Measurements from ENCODE around the gene SELP.

Gene SELP

GRCh38 chr1:169576241-169576934, 53.5 kb downstream of the SELP start:
- DNase-seq (ENCODE audit: low read depth in 2 of 2) = no peak

- no peak for DNase-seq (ENCODE audit: low read depth in 2 of 2)
Observed at GRCh38 chr1:169574336-169574735, 55.6 kb downstream of the SELP start.

GRCh38 chr1:169572187-169572586, 57.7 kb downstream of the SELP start:
- no peak for DNase-seq (ENCODE audit: low read depth in 2 of 2)

DNA sequence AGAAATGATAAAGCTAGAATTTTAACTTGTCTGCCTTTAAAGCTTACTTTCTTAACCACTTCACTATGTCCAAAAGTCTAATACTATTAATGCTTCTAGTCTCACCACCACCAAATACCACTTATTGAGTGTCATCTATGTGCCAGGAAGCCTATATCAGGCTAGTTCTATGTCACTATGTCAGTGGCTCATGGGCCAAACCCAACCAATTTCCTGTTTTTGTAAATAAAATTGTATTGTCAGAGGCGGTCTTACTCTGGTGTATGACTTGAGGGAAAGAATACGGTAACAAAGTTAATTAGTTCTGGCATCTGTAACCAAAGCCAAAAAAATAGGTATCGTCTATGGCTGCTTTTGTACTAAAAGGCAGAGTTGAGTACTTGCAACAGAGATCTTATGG, 58.5 kb downstream of the SELP start:
- DNase-seq (ENCODE audit: low read depth in 2 of 2) = no peak

GRCh38 chr1:169570172-169570574, 59.8 kb downstream of the SELP start:
- DNase-seq (ENCODE audit: low read depth in 2 of 2) = no peak

GRCh38 chr1:169568497-169568896, 61.4 kb downstream of the SELP start:
- DNase-seq (ENCODE audit: low read depth in 2 of 2) = no peak

- no peak for DNase-seq (ENCODE audit: low read depth in 2 of 2)
Observed at GRCh38 chr1:169565335-169566271, 64.3 kb downstream of the SELP start.

- DNase-seq (ENCODE audit: low read depth in 2 of 2) = no peak
Observed at GRCh38 chr1:169563650-169564049, 66.3 kb downstream of the SELP start.

DNA sequence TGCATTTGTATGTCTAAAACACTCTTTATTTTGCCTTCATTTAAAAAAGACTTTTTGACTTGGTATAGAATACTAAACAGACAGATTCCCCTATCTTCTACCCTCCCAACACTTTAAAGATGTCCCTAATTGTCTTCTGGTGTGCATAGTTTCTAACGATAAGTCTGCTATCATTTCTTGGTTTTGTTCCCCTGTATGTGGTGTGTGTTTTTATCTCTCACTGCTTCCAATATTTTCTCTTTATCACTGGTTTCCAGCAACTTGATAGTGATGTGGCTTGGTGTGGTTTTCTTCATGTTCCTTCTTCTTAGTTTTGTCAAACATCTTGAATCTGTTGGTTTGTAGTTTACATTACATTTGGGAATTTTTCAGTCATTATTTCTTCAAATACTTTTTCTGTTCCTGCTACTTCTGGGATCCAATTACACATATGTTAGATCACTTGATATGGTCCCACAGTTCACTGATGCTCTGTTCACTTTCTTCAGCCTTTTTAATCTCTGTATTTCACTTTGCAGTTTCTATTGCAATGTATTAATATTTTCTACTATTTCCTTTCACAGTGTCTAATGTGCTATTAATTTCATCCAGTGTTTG, 66.8 kb downstream of the SELP start:
- DNase-seq (ENCODE audit: low read depth in 2 of 2) = no peak

GRCh38 chr1:169561692-169562091, 68.2 kb downstream of the SELP start:
- DNase-seq (ENCODE audit: low read depth in 2 of 2) = no peak

- DNase-seq (ENCODE audit: low read depth in 2 of 2) = no peak
Observed at GRCh38 chr1:169557131-169557530, 72.8 kb downstream of the SELP start.

GRCh38 chr1:169550294-169550693, 79.6 kb downstream of the SELP start:
- no peak for DNase-seq (ENCODE audit: low read depth in 2 of 2)

- no peak for DNase-seq (ENCODE audit: low read depth in 2 of 2)
Observed at GRCh38 chr1:169548282-169548681, 81.6 kb downstream of the SELP start.

DNA sequence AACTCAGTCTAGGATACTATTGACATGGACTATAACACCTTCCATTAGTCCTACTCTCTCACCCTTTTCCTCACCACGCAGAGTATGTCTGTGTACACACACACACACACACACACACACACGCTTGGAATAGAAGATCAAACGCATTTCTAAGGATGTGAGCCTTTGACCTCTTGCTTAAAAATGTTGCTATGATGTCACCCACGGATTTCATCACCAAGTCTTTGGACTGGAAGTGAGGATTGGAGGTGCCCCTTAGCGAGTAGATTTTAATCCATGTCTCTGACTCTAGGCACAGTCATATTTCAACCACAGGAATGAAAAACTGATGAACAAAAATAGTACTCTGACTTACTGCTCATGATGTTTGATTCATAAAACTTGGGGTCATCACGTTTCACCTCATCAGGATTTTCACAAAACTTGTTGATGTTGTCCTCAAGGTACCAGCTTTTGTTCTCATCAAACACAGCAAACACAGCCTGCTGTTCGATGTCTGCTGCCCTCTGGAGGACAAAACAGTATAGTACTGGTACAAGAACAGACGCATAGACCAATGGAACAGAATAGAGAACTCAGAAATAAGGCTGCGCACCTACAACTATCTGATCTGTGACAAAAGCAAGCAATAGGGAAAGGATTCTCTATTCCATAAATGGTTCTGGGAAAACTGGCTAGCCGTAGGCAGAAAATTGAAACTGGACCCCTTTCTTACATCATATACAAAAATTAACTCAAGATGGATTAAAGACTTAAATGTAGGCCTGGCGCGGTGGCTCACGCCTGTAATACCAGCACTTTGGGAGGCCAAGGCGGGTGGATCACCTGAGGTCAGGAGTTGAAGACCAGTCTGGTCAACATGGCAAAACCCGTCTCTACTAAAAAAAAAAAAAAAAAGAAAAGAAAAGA, 83.6 kb downstream of the SELP start:
- peak; percentile 26 to 30 for DNase-seq (ENCODE audit: low read depth in 2 of 2)

DNA sequence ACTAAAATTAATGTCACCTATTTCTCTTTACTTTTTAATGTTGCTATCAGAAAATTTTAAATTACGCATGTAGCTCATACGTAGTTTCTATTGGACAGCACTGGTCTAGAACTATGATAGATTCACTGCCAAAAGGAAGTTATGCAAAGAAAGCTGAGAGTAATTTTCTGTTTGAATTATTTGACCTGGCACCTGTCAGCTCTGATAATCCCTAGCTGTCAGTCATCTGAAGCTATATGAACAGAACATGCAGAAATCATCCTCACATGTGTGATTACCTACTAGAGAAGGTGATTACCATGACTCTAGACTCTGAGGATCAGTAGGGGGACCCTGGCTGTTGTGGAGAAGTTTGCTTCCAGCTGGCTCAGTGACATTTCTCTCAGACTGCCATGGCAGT, 84.5 kb downstream of the SELP start:
- no peak for DNase-seq (ENCODE audit: low read depth in 2 of 2)

GRCh38 chr1:169538998-169539871, 90.7 kb downstream of the SELP start:
- peak; percentile 59 to 66 for DNase-seq (ENCODE audit: low read depth in 2 of 2)

All from fibroblast of skin of left biceps (primary cell).